Stimulated activated CD4-positive, alpha-beta T cell treated with anti-CD3 and anti-CD28 coated beads, Interleukin-1b, Interleukin-23, amount 100 ng/mL, for 24 hours (primary cell): ENCODE results near the gene GADL1.

ENCODE experiments used
- DNase-seq, 4 experiments: peaks; one replicate each; pipeline ENCODE4 v3.0.0-alpha.2; 2020; ENCODE audit warnings: low read depth in 4 of 4, low spot score in 1 of 4

GADL1 gene

DNA sequence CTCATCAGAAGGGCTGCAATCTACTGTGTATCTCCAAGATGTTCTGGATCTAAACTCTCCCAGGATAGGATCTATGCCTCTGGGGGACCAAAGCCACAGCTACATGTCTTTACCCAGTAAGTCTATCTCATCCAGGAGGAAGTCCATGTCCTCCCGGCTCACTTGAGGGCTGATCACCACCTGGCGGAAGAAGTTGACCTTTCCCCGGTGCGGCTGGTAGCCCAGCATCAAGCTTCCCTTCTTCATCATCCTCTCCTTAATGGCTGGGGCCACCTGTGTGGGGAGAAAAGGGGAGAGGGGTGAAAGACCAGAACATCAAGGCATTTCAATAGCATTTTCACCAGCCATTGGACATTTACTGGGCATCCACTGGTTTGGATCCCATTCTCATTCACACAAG is 166.3 kb downstream of the GADL1 start:
- no peak for DNase-seq

DNA sequence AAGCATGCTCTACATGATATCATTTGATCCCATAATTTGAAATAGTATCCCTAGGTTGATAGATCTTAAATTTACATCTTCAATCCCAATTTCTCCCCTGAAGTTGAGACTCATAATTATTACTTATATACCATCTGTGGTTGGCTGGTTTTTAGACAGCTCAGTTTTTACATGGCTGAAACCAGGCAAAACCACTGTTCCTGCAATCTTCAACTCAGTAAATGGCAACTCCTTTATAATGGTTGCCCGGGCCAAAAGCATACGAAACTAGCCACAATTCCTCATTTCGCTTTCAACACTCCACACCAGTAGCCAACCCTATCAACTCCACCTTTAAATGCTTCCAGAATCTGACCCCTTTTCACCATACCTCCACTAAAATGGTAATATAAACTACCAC is 169.6 kb downstream of the GADL1 start:
- no peak for DNase-seq

DNA sequence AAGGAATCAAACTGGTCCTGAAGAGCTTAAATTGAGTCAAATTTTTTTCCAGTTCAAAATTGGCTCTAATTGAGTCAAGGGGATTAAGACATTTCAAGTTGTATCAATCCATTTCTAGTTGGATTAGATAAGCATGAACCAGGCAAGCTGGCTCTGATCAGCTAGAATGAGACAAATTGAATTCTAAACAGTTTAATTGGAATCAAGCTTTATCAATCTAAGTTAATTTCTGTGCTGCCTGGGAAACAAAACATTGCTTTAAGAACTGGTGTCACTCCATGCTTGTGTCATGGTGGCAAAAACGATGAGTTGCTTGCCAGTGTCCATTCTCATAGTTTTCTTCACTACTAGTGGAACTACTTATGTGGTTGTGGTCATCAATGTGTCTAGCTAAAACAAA is 171.2 kb downstream of the GADL1 start:
- DNase-seq = no peak

DNA sequence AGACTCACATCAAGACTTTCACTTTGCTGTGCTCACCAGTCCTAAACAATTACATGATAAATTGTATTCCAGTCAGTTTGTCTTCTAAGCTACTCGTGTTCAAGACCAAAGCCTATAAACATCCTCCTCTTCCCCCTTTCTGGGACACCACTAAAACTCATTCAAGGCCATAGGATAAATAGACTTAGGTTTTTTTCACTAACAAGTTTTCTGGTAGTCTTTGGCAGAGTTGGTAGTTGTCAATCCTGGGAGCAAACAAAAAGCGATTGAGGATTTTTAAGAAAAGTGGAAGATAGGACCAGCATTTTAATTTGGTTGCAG is 173.2 kb downstream of the GADL1 start:
- DNase-seq = no peak

DNA sequence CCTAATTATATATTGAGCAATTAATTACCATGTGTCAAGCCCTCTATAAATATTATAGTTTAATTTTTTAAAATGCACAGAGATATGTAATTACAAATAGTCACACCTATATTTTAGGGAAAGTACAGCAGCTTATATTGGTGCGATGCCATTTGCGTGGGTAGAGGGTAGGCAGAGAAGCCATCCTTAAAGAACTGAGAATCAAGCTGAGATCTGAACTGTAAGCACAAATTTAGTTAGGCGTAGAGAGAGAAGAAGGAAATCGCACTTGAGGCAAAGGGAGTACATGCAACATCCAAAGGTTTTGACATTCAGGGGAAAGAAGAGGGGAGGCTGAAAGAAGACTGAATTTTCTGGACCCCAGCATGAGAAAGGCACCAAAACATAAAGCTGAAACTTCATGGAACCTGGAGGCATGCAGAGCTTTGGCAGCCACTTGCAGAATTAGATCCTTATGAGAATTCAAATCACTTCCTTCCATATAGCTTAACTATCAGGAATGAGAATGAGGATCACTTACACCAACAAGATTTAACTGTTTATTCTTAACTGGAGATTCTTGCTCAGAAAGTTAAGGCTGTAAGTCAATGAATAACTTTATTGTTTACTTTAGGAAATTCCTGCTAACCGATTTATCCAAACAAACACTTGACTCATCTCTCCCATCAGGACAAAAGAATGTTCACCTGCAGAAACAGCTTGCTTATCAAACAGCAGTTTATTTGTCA is 173.7 kb downstream of the GADL1 start:
- no peak for DNase-seq

DNA sequence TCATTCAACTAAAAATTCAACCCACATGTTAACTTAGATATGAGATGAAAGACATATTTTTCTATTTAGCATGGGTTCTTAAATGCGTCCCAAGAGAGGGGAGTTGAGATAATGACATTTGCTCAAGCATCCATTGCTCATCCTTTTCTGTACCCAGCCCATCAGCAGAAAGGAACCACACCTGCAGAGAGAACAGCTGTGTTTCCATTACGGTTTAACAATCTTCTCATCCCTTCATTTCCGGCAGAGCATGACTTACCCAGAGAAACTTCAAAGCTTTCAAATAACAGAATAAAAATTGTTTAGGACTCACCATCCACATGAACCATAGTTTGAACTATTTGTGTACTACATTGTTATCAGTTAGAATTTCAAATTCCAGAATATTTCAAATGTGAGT is 174.9 kb downstream of the GADL1 start:
- DNase-seq = no peak

DNA sequence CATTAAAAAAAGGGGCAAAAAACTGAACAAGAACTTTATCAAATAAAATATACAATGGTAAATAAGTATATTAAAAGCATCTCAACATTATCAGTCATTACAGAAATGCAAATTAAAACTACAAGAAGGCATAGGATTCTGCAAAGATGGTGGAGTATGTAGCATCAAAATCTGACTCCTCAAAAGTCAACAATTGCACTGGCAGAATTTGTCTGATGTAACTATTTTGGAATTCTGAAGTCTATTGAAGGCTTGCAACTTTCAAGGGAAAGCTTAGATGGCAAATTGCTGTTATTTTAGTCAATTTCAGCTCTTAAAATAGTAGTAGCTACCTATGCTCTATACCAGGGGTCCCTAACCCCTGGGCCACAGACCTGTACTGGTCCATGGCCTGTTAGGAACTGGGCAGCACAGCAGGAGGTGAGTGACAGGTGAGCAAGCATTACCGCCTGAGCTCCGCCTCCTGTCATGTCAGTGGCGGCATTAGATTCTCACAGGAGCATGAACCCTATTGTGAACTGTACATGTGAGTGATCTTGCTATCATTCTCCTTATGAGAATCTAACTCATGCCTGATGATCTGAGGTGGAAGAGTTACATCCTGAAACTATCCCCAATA is 180.5 kb downstream of the GADL1 start:
- DNase-seq = no peak

DNA sequence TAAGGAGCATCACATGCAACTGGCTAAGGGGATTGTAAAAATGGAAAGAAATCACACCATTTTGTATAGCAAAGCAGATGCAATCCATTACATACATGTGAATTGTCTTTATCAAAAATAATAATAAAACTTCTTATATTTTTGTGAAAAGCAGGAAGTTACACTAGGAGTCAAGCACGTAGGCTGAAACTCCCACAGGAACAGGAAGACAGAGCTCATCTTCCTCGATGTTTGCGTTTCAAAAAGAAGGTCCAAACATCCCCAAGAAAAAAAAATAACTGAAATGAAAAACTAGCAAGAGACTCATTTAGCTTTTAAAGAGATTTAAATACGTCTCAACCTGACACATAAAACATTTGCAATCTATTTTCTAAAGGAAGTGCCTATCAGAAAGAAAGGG is 181.5 kb downstream of the GADL1 start:
- DNase-seq = no peak

DNA sequence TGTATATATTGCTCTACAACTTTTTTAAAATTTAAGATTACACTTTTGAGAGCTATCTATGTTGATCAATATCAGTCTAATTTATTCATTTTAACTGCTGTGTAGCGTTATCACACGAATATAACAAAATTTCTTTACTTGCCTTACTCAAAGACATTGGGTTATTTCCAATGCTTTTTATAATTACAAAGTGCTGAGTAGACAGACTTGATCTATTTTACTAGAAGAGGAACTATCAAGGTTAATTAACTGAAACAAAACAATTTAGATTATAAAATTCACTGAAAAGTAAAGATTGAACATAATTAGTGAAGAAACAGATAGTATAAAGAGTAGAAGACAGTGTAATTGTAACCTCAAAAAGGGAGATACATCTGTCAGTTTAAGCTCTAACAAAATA is 182.6 kb downstream of the GADL1 start:
- DNase-seq = no peak

DNA sequence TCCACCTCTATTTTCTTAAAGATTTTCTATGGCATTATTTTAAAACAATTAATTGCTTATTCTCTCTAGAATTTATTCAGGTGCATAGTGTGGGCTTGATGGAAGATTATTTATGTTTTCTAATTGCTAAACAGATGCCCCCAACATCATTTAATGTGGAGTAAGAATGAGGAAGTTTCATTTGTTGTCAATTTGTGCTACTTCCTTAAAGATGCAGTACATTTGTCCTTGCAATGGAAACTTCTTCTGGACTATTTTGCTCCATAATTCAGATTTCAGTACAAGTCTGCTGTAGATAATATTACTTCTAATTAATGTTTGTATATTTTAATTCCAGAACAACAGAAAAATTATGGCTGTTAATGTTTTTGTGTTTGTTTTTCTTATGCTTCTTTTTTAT is 183.3 kb downstream of the GADL1 start:
- no peak for DNase-seq

DNA sequence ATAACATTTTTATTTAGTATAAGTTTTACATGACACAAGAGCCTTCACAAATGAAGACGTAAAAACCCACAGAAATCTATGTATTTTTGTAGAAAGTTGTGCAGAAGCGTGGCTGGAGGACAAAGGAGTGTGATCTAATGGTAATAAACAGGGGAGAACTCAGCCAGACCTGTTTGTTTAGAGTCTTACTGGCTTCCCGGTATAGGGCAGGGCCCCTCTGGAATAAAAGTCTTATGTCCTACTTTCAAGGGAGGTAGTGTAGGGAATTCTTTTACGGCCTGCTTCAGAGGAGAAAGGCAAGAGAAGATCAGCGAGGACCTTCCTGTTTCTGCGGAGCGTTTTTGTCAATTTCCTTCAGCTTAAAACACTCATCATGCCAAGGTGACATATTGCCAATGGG is 184.4 kb downstream of the GADL1 start:
- no peak for DNase-seq

DNA sequence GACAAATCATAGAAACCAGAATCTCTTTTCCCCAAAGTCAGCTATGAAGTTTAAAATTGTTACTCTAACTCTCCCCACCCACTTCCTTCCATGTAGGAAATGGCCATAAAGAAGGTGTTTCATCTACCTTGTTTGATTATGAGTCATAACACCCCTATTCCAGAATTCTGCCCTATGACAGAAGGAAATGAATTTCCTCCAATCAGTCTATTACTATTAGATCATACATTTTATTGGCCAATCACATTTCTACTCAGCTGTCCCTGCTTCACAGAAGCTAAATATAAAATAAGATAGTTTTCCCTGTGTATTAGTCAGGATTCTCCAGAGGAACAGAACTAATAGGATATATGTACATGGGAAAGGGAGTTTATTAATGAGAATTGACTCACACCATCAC is 186.0 kb downstream of the GADL1 start:
- no peak for DNase-seq

DNA sequence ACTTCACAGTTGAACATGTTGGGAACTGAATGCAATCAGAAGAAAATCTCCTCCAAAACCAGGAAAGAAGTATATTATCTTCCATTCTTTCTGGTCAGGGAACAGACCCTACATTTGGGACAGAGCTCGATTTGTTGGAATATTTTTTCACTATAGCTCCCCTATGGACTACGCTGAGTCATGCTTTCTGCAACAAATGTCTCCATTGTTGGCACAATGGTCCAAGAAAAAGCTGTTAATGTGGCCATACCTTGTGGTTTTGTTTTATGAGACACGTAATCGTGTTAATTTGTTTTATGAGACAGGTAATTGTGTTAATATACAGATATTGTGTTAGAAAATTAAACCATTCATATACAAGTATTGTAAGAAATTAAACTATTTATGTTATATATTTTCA is 186.6 kb downstream of the GADL1 start:
- DNase-seq = no peak

DNA sequence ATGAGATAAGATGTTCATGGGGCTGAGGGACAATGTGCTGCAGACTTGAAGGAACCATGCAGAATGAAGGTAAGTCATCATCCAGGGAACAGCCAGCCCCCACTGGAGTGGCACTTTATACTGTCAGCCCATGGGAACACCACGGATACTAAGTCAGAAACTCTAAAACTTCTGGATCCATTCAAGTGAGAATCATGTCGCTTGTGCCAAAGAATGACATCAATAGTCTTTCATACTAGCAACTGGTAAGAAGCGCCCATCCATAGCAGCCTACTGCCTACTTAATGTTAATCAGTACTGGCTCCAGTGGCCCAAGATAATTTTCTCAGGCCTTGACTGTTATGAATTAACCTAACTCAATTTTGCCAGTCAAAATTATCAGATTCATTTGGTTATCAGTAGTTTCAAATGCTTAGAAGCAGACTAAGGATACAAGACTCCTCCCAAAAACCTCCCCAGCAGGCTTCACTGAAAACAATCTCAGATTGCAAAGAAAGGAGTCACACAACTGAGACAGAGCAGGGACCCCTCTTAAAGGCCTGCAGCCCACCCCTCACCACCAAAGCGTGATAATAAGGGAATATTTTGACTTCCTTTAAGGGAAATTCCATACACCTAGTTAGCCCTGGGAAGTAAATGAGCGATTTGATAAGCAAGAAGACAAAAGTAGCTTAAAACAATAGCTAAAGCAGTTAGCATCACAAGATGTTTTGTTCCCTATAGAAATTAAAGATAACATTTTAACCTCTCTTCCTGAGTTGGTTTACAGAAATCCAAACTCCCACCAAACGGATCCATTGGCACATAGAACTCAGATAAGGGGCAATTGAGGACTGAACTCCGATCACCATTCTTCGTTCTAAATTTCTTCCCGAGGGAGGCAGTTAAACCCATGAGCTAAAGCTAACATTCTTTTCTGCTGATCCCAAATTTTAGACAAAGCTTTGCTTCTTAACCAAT is 189.2 kb downstream of the GADL1 start:
- DNase-seq = no peak

DNA sequence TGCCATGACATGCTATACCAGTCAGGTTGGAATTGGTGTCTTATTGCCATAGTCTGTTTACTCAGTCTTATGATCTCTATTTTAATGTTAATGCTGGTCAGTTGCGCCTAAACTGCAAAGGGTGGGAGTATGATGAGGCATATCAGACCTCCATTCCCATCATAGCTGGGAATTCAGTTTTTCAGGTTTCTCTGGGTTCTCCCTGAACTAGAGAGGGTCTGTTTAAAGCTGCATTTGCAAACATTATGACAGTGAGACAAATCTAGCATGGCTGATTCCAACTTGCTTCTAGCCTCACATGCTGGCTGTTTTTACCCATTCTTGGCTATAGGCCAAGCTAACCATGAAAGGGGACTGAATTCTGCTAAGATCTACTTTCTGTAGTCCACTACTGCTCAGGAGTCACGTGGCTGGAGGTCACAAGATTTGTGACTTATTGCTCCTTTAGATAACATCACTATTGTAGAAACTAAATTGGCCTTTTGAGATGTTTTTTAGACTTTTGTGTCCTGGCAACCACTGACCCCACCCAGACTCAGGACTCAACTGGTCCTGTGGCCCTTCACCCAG is 191.5 kb downstream of the GADL1 start:
- no peak for DNase-seq

DNA sequence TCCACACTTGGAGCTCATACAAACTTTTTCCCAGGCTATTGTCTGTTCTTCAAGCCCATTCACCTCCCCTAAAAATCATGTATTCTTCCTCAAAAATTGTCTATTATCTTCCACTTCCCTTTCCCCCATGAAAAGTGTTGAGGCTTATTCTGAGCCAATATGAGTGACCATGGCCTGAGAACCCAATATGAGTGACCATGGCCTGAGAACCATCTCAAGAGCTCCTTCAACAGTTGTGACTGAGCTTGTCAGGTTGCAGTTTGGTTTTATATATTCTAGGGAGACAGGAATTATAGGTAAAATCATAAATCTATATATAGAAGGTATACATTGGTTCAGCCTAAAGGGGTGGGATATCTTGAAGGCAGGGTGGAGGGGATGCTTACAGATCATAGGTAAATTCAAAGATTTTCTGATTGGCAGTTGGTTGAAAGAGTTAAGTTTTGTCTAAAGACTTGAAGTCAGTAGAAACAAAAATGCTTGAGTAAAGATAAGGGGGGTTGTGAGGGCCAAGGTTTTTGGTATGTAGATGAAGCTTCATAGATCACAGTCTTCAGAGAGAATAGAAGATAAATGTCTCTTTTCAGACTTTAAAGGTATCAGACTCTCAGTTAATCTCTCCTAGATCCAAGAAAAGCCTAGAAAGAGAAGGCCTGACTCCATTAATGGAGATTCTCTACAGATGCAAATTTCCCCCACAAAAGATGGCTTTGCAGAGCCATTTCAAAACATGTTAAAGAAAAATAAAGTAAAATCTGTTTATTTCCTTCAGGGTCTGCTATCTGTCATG is 192.2 kb downstream of the GADL1 start:
- DNase-seq = no peak

DNA sequence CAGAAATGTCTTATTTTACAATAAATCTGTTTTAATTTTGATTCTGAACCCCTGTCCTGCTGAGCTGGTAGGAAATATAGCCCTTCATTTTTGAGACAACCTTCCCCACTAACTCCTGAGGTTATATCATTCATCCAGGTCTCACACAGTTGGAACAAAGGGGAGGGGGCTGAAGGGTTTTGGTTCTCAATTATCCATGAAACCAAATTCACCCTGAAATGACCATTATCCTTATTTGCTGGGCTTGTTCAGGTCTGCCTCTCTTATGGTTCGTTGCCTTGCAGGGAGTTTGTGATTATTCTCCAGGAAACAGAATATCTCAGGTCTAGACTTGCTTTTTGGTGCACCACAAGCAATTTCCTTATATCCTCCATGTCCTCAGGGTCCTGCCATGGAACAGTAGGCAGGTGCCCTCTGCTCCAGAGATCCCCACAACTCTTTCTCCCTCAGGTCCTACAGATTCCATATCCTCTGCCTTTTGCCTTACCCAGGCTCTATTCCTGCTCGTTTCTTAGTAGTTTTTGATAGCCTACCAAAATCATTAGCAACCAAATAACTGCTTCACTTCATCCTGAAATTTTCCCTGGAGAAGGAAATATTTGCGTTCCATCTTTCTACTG is 193.6 kb downstream of the GADL1 start:
- DNase-seq = no peak

DNA sequence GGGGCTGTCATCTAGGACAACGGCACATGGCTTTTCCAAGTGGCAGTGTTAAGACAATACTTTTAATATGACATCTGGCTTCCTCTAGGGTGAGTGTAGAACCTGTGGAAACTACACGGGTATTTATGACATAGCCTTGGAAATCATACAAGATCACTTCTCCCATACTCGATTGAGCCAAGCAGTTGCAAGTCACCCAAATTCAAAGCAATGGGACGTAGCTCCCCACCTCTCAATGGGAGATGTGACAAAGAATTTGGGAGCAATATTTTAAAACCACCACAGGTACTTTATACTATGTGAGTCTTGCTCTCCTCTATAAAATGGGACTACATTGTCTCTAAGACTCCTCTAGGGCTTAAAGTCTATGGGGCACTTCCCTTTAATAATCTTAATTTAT is 194.5 kb downstream of the GADL1 start:
- no peak for DNase-seq

DNA sequence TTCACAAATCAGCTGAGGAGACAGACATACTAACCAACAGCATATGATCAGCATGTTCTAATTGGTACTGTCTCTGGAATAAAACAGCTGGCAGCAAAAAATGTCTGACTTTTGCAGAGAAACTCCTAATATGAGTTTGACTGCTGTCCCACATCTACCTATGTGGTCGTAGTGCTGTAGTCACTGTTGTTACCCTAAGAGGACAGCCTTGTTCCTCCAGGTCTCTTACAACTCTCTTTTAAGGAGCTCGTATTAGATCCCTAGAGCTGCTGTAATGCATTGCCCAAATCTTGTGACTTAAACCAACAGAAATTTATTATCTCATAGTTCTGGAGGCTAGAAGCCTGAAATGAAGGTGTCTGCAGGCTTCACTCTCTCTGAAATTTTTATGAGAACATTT is 195.9 kb downstream of the GADL1 start:
- DNase-seq = no peak

DNA sequence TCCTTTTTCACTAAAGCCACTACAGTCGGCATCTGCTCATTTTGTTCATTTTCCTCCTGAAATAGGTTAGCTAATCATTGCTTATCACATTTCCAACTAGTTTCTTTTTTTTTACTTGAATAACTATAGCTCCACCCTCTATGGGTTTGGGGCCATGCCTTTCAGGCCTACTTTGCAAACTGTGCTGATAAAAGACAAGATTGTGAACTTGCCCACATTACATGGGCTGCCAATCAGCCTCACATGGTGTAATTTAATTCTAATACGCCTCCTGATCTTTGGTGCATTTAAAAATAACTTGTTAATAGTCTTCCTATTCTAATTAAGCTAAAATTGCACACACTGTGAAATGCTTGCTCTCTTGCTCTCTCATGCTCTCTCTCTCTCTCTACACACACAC is 197.6 kb downstream of the GADL1 start:
- DNase-seq = no peak

DNA sequence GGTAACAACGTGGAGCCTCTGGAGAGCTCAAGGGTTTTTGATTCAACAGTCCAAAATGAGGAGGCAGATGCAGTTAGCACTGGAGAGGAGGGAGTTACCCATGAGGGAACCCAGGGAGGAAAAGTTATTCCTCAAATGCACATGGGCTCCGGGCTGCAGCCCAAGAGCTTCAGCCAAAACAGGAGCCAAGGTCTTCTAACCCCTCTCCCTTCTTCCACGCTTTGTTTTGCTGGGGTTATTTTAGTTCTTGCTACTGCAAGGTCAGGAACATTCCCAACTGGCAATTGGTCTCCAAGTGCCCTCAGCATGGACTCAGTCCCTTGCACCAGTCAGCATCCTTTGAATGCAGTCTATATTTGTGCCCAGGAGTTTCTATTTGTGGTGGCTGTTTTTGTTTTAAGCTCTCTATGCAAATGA is 198.1 kb downstream of the GADL1 start:
- no peak for DNase-seq
